ENCODE measurements around the gene HK1.

DNA sequence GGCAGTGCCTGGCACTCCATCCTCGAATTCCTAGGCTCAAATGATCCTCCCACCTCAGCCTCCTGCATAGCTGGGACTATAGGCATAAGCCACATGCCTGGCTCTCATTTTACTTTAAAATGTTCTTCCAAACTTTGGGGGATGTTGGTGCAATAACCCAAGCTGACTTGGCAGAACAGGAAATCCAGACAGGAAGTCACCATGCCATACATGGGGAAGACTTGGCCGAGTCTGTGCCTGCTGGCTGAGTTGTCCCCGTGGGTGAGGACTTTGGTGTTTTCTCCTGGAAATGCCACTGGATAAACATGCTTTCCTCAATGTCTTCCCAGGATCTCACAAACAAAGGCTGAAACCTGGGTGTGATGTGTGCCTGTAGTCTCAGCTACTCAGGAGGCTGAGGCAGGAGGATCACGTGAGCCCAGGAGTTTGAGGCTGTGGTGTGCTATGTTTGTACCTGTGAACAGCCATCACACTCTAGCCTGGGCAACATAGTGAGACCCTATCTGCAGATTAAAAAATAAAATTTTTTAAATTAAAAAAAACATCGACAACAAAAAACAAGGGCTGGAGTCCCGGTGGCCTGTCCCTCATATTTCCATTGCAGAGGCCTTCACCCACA is 38.4 kb upstream of the HK1 start:
- TF ChIP-seq, protein P1, sequence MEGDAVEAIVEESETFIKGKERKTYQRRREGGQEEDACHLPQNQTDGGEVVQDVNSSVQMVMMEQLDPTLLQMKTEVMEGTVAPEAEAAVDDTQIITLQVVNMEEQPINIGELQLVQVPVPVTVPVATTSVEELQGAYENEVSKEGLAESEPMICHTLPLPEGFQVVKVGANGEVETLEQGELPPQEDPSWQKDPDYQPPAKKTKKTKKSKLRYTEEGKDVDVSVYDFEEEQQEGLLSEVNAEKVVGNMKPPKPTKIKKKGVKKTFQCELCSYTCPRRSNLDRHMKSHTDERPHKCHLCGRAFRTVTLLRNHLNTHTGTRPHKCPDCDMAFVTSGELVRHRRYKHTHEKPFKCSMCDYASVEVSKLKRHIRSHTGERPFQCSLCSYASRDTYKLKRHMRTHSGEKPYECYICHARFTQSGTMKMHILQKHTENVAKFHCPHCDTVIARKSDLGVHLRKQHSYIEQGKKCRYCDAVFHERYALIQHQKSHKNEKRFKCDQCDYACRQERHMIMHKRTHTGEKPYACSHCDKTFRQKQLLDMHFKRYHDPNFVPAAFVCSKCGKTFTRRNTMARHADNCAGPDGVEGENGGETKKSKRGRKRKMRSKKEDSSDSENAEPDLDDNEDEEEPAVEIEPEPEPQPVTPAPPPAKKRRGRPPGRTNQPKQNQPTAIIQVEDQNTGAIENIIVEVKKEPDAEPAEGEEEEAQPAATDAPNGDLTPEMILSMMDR (IDR thresholded peaks at IDR 0.05), result no peak
- TF ChIP-seq POLR2A (IDR thresholded peaks at IDR 0.05), result no peak

Data from uterus (tissue), 2 donors.